Renal cortical epithelial cell (primary cell): ENCODE results near the gene NDUFAF2. TPM values are rescaled to one million over a fixed set of nuclear protein-coding genes. Genes with fewer than 3 reads are reported as not detected.
"Not testable (repeated sequence)": the region's sequence is repeated elsewhere in the genome, so short reads cannot be mapped to it uniquely, and the experiment has no call there.

Experiments used
- DNase-seq: peaks from one replicate; pipeline ENCODE4 v3.0.0-alpha.2; 2011; ENCODE audit warnings: low read depth
- total RNA-seq: library from RNA; depleted of rRNA; stranded (reverse); fragments of >200 nt; gene quantifications from 2 replicates; pipeline ENCODE4 v1.2.3, GENCODE V29; 2014

NDUFAF2 gene
- total RNA-seq, 1 donor from 2014 or later: 19.5 TPM

DNA sequence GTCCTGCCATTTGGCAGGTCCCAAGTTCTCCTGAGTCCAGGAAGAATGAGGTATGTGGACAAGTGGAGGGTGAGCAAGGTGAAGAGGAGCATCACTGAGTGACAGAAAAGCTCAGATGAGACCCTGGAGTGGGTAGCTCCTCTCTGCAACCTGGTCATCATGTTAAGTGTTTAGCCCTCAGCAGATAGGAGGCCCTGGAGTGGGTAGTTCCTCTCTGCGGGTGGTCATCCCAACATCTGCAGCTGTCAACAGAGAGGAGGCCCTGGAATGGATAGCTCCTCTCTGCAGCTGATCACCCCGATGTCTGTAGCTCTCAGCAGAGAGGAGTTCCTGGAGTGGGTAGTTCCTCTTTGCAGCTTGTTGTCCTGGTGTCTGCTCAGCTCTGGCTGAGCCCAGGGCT is 48.4 kb downstream of the NDUFAF2 start:
- DNase-seq: no peak

DNA sequence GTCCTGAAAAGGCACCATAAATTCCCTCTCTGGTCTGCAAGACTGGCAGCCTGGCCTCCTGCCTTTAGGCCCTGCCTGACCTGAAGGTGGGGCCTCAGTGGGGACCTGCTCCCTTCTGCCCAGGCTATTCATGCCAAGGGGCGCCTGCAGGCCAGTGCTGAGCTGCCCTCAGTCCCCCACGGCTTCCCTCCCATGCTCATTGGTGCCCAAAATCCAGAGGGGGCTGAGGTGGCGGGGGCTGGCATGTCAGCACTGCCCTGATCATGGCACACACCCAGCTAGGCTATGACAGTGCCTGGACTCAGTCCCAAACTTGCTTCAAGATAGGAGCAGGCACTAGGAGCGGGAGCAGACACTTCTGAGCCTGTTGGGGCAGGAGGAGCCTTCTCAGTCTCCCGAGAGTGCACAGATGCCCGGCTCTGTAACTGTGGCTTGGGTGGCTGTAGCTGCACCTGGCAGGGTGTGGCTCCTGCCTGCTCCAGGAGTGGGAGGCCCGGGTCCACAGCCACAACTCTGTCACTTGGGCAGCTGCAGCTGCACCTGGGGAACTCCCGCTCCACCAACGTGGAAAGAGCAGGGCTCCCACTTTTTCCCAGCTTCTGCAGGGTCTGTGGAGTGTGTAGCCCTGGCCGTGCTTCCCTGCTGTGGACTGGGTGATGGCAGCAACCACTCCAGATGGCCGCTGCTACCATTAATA is 49.0 kb downstream of the NDUFAF2 start:
- no peak for DNase-seq

DNA sequence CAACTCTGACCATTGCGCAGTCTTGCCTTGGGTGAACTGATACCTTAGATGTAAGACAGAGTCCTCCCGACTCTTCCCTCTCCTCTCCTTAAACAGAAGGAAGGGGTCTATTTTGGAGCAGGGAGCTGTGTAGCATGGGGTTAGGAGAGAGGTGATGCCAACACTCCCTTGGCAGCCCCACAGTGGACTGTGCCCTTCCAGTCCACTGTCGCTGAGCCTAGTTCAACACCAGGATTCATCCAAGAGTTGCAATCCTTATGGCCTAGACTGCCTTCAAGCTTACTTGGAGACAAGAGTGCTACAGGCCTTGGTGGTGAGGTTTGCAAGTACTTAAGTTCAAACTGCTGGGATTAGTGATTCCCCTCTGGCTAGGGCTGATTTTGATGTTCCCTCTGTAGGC is 51.4 kb downstream of the NDUFAF2 start:
- no peak for DNase-seq

DNA sequence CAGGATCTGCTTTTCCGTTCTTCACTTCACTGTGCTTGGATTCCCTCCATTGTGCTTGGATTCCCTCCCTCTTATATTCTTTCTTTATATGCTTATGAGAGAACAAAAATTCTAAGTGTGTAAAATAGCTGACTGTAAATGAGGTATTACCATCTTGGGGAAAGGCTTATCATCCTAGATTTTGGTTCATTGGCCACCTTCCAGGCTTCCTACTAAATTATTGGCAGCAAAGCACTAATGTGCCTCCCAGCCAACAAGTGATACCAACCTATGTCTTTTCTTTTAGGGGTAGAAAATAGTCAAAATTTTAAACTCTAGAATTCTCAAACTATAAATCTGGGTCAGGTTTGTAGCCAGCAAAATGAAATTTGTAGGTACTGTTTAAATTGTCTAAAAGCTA is 52.7 kb downstream of the NDUFAF2 start:
- no peak for DNase-seq

GRCh38 chr5:61000887-61001286 is 55.9 kb downstream of the NDUFAF2 start:
- no peak for DNase-seq

DNA sequence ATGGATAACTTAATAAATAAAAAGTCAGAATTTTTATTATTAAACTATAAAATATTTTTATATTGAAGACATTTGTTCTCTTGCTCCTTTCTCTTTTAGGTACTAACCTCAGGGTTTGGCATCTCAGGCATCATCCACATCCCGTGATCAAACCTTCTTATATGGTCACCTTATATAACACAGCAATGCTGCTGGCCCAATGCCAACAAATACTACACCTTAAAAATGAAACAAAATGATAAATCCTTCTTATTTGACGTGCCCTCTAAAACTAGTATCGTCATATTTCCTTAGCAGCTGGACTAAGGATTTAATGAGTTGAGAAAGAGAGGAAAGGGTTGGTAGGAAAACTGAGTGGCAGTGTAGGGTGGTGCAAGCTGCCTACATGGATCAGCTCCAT is 56.6 kb downstream of the NDUFAF2 start:
- DNase-seq: no peak

GRCh38 chr5:61002611-61003355 is 57.8 kb downstream of the NDUFAF2 start:
- no peak for DNase-seq

DNA sequence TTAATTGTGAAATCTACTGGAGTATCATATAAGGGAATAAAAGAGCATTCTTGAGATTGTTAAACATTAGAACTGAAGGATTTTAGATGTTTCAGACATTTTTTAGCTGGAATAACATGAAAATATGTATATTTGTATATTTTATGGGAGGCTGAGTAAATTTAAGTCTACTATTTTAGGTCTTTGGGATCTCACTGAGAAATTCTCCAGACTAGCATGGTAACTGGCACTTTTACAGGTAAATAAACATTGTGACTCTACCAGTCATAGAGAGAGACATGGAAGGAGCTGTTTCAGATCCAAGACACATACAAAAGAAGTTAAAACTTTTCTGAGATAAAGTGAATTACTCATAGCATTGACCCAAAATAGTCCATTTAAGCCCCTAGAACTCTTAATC is 59.4 kb downstream of the NDUFAF2 start:
- DNase-seq: no peak

DNA sequence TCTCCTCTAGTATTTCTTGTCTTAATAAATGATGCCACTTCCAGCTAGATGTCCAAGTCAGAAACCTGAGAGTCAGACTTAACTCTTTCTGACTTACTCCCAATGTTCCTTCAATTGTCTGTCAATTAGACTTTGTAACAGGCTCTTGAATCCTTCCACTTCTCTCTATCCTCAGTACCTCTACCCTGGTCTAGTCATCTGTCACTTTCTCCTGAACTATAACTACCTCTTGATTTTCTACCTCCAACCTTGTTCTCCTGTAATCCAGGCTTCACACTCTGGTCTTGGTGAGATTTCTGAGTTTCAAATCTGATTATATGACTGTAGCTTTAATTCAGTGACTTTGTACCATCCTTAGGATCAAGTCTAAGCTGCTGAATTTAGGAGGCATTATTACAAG is 64.9 kb downstream of the NDUFAF2 start:
- DNase-seq: no peak

GRCh38 chr5:61010467-61011454 is 65.8 kb downstream of the NDUFAF2 start:
- DNase-seq: no peak

DNA sequence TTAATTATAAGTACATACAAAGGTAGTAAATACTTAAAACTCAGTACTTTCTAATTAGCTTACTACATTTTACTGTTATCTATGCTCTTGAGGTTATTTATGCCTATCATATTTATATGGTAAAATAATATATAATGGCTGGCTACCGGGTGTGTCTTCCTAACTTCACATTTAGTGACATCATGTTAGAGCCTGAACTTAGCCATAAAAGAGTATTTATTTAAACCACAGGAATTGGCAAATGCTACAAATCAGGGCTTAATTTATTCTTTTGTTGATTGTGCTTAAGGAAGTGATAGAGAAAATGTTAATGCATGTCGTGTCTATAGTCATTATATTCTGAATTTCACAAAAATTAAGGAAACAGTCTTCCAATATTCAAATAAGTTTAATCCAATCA is 73.1 kb downstream of the NDUFAF2 start:
- DNase-seq: no peak

- DNase-seq: peak; percentile 19
Observed at GRCh38 chr5:61019642-61020041, 74.6 kb downstream of the NDUFAF2 start.

DNA sequence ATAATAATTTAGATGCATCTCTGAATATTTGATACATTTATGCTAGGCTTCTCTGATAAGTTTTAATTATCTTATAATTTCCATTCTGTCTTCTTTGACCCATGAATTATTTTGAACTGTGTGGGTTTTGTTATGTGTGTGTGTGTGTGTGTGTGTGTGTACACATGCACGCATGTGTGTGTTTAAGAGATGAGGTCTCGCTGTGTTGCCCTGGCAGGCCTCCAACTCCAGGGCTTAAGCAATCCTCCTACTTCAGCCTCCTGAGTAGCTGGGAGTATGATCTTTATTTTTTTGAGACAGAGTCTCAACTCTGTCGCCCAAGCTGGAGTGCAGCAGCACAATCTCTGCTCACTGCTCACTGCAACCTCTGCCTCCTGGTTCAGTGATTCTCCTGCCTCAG is 75.4 kb downstream of the NDUFAF2 start:
- DNase-seq: peak; percentile 16

GRCh38 chr5:61023131-61023530 is 78.1 kb downstream of the NDUFAF2 start:
- DNase-seq: no peak

GRCh38 chr5:61026004-61026403 is 81.0 kb downstream of the NDUFAF2 start:
- DNase-seq: no peak

DNA sequence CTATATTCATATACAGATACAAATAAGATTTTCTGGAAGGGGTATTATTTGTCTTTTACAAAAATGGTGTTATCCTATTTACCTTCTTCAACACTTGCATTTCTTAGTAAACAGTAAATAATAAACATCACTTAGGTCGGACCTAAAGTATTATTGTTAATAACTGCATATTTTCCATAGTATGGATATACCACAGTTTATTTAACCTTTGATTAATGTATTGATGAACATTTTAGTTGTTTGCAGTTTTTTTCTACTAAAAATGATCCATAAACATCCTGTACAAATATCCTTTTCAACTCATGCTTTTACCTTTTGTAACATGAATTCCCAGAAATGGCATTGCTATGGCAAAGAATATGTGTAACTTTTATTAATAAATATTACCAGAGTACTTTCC is 83.4 kb downstream of the NDUFAF2 start:
- DNase-seq: no peak

GRCh38 chr5:61029456-61030162 is 84.6 kb downstream of the NDUFAF2 start:
- DNase-seq: no peak

- no peak for DNase-seq
Observed at GRCh38 chr5:61030163-61030482, 85.1 kb downstream of the NDUFAF2 start.

DNA sequence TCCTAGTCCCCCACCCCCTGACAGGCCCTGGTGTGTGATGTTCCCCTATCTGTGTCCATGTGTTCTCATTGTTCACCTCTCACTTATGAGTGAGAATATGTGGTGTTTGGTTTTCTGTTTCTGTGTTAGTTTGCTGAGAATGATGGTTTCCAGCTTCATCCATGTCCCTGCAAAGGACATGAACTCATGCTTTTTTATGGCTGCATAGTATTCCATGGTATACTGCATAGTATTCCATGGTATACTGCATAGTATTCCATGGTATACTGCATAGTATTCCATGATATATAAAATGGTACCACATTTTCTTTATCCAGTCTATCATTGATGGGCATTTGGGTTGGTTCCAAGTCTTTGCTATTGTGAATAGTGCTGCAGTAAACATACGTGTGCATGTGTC is 86.3 kb downstream of the NDUFAF2 start:
- not testable (repeated sequence) for DNase-seq

DNA sequence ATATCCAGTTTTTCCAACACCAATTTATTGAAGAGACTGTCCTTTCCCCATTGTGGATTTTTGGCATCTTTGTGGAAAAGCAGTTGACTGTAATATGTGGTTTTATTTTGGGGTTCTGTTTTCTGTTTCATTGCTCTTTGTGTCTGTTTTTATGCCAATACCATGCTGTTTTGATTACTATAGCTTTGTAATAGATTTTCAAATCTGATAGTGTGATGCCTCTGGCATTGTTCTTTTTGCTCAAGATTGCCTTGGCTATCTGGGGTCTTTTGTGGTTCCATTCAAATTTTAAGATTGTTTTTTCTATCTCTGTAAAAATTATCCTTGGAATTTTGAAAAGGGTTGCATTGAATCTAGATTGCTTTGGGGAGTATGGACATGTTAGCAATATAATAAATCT is 99.5 kb downstream of the NDUFAF2 start:
- no peak for DNase-seq

GRCh38 chr5:61047346-61047745 is 102.3 kb downstream of the NDUFAF2 start:
- no peak for DNase-seq

GRCh38 chr5:61048534-61048933 is 103.5 kb downstream of the NDUFAF2 start:
- DNase-seq: peak; percentile 96
